Esophagus squamous epithelium (tissue), 4 donors: Measurements from ENCODE around the gene CACNA2D3.

Experiments used
- CTCF ChIP-seq, 6 experiments: fragments of 450-650 bp in 4 of 6; fragments of 200-600 bp in 2 of 6; sonication (generic) in 2 of 6; IDR thresholded peaks; one replicate each; pipeline ENCODE4 v1.5.1; 2016 to 2019; ENCODE audit warnings: antibody characterized with exemption in 6 of 6, mild to moderate bottlenecking in 4 of 6, moderate library complexity in 4 of 6
- POLR2A ChIP-seq, 4 donors: fragments of 450-650 bp; IDR thresholded peaks; one replicate each; pipeline ENCODE4 v1.6.1; 2017; ENCODE audit warnings: antibody characterized with exemption in 4 of 4, mild to moderate bottlenecking in 4 of 4, moderate library complexity in 3 of 4

GRCh38 chr3:54134155-54134554 is 11.8 kb downstream of the CACNA2D3 start:
- TF ChIP-seq CTCF (IDR thresholded peaks at IDR 0.05): no peak
- TF ChIP-seq POLR2A (IDR thresholded peaks at IDR 0.05): no peak
